A549 (cell line): ENCODE measurements around the gene RTP1. TPM values are rescaled to one million over a fixed set of nuclear protein-coding genes. Genes with fewer than 3 reads are reported as not detected.
"Not testable (repeated sequence)": the region's sequence is repeated elsewhere in the genome, so short reads cannot be mapped to it uniquely, and the experiment has no call there.

Source experiments
- ATAC-seq, 2 experiments: fragments of 200-7000 bp in 1 of 2; fragments of >200 bp in 1 of 2; cut with Nextera tagmentation in 1 of 2; cut with Tn5 transposase in 1 of 2; 3 replicates each; pipeline versions ENCODE4 v1.8.0 to v1.9.1; 2018 to 2020; ENCODE audit warnings: mild to moderate bottlenecking in 1 of 2, moderate library complexity in 1 of 2
- CTCF ChIA-PET: fragments of 300-600 bp; sonication (Branson Sonifier 250); formaldehyde crosslinking; extraction: SDS; loops from one replicate; lab custom pipeline; 2021; ENCODE audit warnings: antibody characterized with exemption, inconsistent platforms; lab: Yijun Ruan, JAX
- POLR2A ChIA-PET: fragments of 350-600 bp; formaldehyde crosslinking; extraction: SDS; loops from one replicate; lab custom pipeline; 2021; ENCODE audit warnings: antibody characterized with exemption, inconsistent platforms; lab: Yijun Ruan, JAX
- DNase-seq, 2 experiments: peaks; one replicate each; pipeline versions ENCODE4 v3.0.0 to v3.0.0-alpha.2; 2011 to 2016; ENCODE audit warnings: low read depth in 1 of 2, low spot score in 1 of 2
- FAIRE-seq: peaks from 2 replicates; lab custom pipeline; 2011; peaks lifted over from hg19 to GRCh38; lab: Jason Lieb, UNC
- H3K27ac ChIP-seq, 2 experiments: fragments of >200 bp; sonication (Bioruptor Twin); formaldehyde crosslinking; 3 replicates each; pipeline ENCODE4 v1.5.1; 2016 to 2017
- H3K4me1 ChIP-seq: fragments of >200 bp; sonication (Bioruptor Twin); formaldehyde crosslinking; 3 replicates; pipeline ENCODE4 v1.6.1; 2016
- H3K4me2 ChIP-seq: fragments of >200 bp; sonication (Bioruptor Twin); formaldehyde crosslinking; 3 replicates; pipeline ENCODE4 v1.6.1; 2016
- H3K4me3 ChIP-seq: fragments of >200 bp; sonication (Bioruptor Twin); formaldehyde crosslinking; 3 replicates; pipeline ENCODE4 v1.5.1; 2016
- H3K9me3 ChIP-seq: fragments of >200 bp; sonication (Bioruptor Twin); formaldehyde crosslinking; 3 replicates; pipeline ENCODE4 v1.6.1; 2016
- ATOH8 ChIP-seq: fragments of 250-450 bp; sonication (Bioruptor Pico); IDR thresholded peaks from 2 replicates; pipeline ENCODE4 v1.5.0; 2020; ENCODE audit warnings: low read depth, mild to moderate bottlenecking, moderate library complexity
- CHD2 ChIP-seq: fragments of 150-350 bp; IDR thresholded peaks from 2 replicates; pipeline ENCODE4 v1.6.1; 2014; ENCODE audit warnings: low read length; ENCODE audit not compliant: partially characterized antibody
- EHF ChIP-seq: fragments of 250-450 bp; sonication (Bioruptor Pico); IDR thresholded peaks from 2 replicates; pipeline ENCODE4 v1.5.0; 2020; ENCODE audit warnings: mild to moderate bottlenecking
- ELK1 ChIP-seq: fragments of 150-350 bp; IDR thresholded peaks from 2 replicates; pipeline ENCODE4 v1.6.1; 2014; ENCODE audit warnings: low read depth, mild to moderate bottlenecking, low read length
- EP300 ChIP-seq, 2 experiments: fragments of >200 bp; sonication (Bioruptor Twin); formaldehyde crosslinking; IDR thresholded peaks; 2 replicates in 1 of 2; 3 replicates in 1 of 2; pipeline ENCODE4 v1.6.1; 2016 to 2017
- FOSL2 ChIP-seq, 2 experiments: fragments of 450-650 bp in 1 of 2; fragments of >200 bp in 1 of 2; sonication (Bioruptor Twin) in 1 of 2; formaldehyde crosslinking; IDR thresholded peaks; 2 replicates each; pipeline versions ENCODE4 v1.5.0 to v1.6.1; 2016 to 2020; ENCODE audit warnings: mild to moderate bottlenecking in 1 of 2, moderate library complexity in 1 of 2
- FOXS1 ChIP-seq: fragments of 250-450 bp; sonication (Bioruptor Pico); IDR thresholded peaks from 2 replicates; pipeline ENCODE4 v1.5.0; 2020; ENCODE audit warnings: mild to moderate bottlenecking, moderate library complexity
- JUNB ChIP-seq: fragments of >200 bp; sonication (Bioruptor Twin); formaldehyde crosslinking; IDR thresholded peaks from 2 replicates; pipeline ENCODE4 v1.6.1; 2016
- KDM1A ChIP-seq: fragments of 200-600 bp; sonication (generic); IDR thresholded peaks from 2 replicates; pipeline ENCODE4 v1.6.1; 2016; ENCODE audit warnings: low read depth, mild to moderate bottlenecking
- KDM5A ChIP-seq: fragments of 200-600 bp; sonication (generic); IDR thresholded peaks from 2 replicates; pipeline ENCODE4 v1.6.1; 2016; ENCODE audit warnings: antibody characterized with exemption, mild to moderate bottlenecking
- MAFK ChIP-seq: fragments of 450-650 bp; IDR thresholded peaks from 2 replicates; pipeline ENCODE4 v1.6.1; 2014; ENCODE audit not compliant: partially characterized antibody
- MAZ ChIP-seq: fragments of 150-350 bp; IDR thresholded peaks from 2 replicates; pipeline ENCODE4 v1.6.1; 2014; ENCODE audit warnings: antibody characterized with exemption, low read depth, low read length, borderline replicate concordance
- NR3C1 ChIP-seq: fragments of >200 bp; sonication (Bioruptor Twin); formaldehyde crosslinking; IDR thresholded peaks from 3 replicates; pipeline ENCODE4 v1.6.1; 2017
- RAD21 ChIP-seq, 2 experiments: fragments of >200 bp in 1 of 2; sonication (Bioruptor Twin) in 1 of 2; formaldehyde crosslinking in 1 of 2; IDR thresholded peaks in 1 of 2; conservative IDR thresholded peaks in 1 of 2; 2 replicates in 1 of 2; 3 replicates in 1 of 2; pipeline ENCODE4 v1.6.1; 2012 to 2018; ENCODE audit warnings: inconsistent platforms in 1 of 2
- REST ChIP-seq: fragments of 200-600 bp; sonication (generic); IDR thresholded peaks from 2 replicates; pipeline ENCODE4 v1.6.1; 2016; ENCODE audit warnings: antibody characterized with exemption, mild to moderate bottlenecking, moderate library complexity
- ZFP36 ChIP-seq: fragments of 450-650 bp; IDR thresholded peaks from 2 replicates; pipeline ENCODE4 v1.6.1; 2014; ENCODE audit warnings: borderline replicate concordance; ENCODE audit not compliant: partially characterized antibody
- ZSCAN20 ChIP-seq: fragments of 250-450 bp; sonication (Bioruptor Pico); IDR thresholded peaks from 2 replicates; pipeline ENCODE4 v1.8.0; 2022; ENCODE audit warnings: mild to moderate bottlenecking, moderate library complexity
- WGBS: methylation state at CpG from one replicate; pipeline ENCODE4 v1.1.6; 2017; ENCODE audit errors: missing lambda C conversion rate; 5-methylcytosine and 5-hydroxymethylcytosine counted together
- polyA plus RNA-seq, 4 experiments: library from polyadenylated mRNA; depleted of rRNA in 3 of 4; stranded (reverse); fragments of >200 nt; fragmentation: RNase III in 1 of 4; extraction: RNeasy Plus Mini Kit Qiagen cat#74134 plus additional on column Dnase treatment in 1 of 4; gene quantifications; 2 replicates in 3 of 4; 3 replicates in 1 of 4; pipeline ENCODE4 v1.2.3, GENCODE V29; 2011 to 2017
- TF ChIP-seq, protein P1 (sequence below): fragments of >200 bp; sonication (Bioruptor Twin); formaldehyde crosslinking; IDR thresholded peaks from 3 replicates; pipeline ENCODE4 v1.5.1; 2016
- TF ChIP-seq, protein P2 (sequence below): IDR thresholded peaks from 2 replicates; pipeline ENCODE4 v1.6.1; 2012; ENCODE audit warnings: low read depth, borderline replicate concordance
- TF ChIP-seq, protein P3 (sequence below): fragments of 250-450 bp; sonication (Bioruptor Pico); IDR thresholded peaks from 2 replicates; pipeline ENCODE4 v1.5.0; 2021; ENCODE audit warnings: mild to moderate bottlenecking, moderate library complexity, borderline replicate concordance

The RTP1 gene
- polyA plus RNA-seq, 2 of the 4 experiments (the other 2 are of a cell fraction): not detected

GRCh38 chr3:187169231-187169960, 27.9 kb upstream of the RTP1 start:
- H3K27ac ChIP-seq: no peak overlapping the region
- H3K4me3 ChIP-seq: no peak overlapping the region
- H3K9me3 ChIP-seq: no peaks in the 10 kb centered on the region
- ChIA-PET POLR2A (no interaction called here), CTCF (interaction anchor here (1.0 to 2.6 kb wide), 2 partner anchors 30 to 320 kb away, joined by 3 to 13 read pairs; partner anchors contain the start of gene RPL39L)
- TF ChIP-seq, protein P1, sequence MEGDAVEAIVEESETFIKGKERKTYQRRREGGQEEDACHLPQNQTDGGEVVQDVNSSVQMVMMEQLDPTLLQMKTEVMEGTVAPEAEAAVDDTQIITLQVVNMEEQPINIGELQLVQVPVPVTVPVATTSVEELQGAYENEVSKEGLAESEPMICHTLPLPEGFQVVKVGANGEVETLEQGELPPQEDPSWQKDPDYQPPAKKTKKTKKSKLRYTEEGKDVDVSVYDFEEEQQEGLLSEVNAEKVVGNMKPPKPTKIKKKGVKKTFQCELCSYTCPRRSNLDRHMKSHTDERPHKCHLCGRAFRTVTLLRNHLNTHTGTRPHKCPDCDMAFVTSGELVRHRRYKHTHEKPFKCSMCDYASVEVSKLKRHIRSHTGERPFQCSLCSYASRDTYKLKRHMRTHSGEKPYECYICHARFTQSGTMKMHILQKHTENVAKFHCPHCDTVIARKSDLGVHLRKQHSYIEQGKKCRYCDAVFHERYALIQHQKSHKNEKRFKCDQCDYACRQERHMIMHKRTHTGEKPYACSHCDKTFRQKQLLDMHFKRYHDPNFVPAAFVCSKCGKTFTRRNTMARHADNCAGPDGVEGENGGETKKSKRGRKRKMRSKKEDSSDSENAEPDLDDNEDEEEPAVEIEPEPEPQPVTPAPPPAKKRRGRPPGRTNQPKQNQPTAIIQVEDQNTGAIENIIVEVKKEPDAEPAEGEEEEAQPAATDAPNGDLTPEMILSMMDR: no peak
- TF ChIP-seq, protein P2, sequence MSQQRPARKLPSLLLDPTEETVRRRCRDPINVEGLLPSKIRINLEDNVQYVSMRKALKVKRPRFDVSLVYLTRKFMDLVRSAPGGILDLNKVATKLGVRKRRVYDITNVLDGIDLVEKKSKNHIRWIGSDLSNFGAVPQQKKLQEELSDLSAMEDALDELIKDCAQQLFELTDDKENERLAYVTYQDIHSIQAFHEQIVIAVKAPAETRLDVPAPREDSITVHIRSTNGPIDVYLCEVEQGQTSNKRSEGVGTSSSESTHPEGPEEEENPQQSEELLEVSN: no peak
- TF ChIP-seq ELK1 (no peak), EP300 (IDR thresholded peaks at IDR 0.05) (no peak), CHD2 (no peak), ATOH8 (CRISPR knock-in tag) (no peak), REST (no peak), MAZ (no peak), ZFP36 (no peak), KDM1A (no peak), MAFK (no peak), EHF (CRISPR knock-in tag) (no peak), FOXS1 (CRISPR knock-in tag) (no peak), KDM5A (no peak), NR3C1 (no peak), JUNB (no peak), RAD21 (conservative IDR thresholded peaks at IDR 0.05 in 1 of 2, IDR thresholded peaks at IDR 0.05 in 1 of 2) (no peak), ZSCAN20 (no peak), FOSL2 (IDR thresholded peaks at IDR 0.05) (no peak), FOSL2 (CRISPR knock-in tag; IDR thresholded peaks at IDR 0.05) (no peak)
- TF ChIP-seq, protein P3, sequence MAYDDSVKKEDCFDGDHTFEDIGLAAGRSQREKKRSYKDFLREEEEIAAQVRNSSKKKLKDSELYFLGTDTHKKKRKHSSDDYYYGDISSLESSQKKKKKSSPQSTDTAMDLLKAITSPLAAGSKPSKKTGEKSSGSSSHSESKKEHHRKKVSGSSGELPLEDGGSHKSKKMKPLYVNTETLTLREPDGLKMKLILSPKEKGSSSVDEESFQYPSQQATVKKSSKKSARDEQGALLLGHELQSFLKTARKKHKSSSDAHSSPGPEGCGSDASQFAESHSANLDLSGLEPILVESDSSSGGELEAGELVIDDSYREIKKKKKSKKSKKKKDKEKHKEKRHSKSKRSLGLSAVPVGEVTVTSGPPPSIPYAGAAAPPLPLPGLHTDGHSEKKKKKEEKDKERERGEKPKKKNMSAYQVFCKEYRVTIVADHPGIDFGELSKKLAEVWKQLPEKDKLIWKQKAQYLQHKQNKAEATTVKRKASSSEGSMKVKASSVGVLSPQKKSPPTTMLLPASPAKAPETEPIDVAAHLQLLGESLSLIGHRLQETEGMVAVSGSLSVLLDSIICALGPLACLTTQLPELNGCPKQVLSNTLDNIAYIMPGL (CRISPR knock-in tag): no peak
- FAIRE-seq (no peak), DNase-seq (no peak), ATAC-seq (no peak)
- H3K4me2 ChIP-seq: no peak overlapping the region
- no peaks in the 10 kb centered on the region for H3K4me1 ChIP-seq
- WGBS: 87% methylated on average over 2 of the region's 2 CpGs

DNA sequence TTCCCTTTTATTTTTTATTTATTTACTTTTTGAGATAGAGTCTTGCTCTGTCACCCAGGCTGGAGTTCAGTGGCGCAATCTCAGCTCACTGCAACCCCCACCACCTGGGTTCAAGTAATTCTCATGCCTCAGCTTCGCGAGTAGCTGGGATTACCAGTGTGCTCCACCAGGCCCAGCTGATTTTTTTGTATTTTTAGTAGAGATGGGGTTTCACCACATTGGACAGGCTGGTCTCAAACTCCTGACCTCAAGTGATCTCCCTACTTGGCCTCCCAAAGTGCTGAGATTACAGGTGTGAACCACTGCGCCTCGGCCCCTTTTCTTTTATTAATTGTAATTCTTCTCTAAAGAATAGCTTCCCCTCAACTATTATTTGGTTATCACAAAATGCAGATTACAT, 26.4 kb upstream of the RTP1 start:
- H3K4me2 ChIP-seq, H3K27ac ChIP-seq, ATAC-seq, H3K4me3 ChIP-seq, H3K4me1 ChIP-seq, DNase-seq, H3K9me3 ChIP-seq, POLR2A ChIA-PET, FAIRE-seq: not testable (repeated sequence)
- CTCF ChIA-PET: interaction anchor here (0.7 to 2.6 kb wide), 2 partner anchors 9 to 322 kb away, joined by 3 to 13 read pairs; no protein-coding TSS in a partner anchor
- WGBS: 81% methylated on average over 5 of the region's 5 CpGs
